ENCODE measurements around the gene POLR2M.

DNA sequence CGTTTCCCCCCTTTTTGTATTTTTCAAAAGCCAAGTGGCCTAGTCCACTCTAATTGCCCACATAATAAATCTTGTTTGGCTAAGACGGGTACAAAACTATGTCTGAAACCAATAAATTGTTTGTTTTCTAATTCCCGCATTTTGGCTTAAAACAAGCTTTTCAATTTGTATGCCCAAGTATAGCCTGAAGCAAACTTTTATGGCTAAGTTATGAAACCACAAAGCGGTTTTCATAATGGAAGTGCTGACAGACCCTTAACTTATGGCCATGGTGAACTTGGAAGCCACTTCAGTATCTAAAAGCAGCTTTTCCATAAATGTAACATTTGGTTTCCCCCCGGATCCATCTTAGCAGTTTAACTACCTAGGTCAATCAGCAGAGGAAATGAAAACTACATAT, 29.9 kb upstream of the POLR2M start:
- TF ChIP-seq POLR2A (IDR thresholded peaks at IDR 0.05) (no peak), EP300 (IDR thresholded peaks at IDR 0.05) (no peak)
- TF ChIP-seq, protein P1, sequence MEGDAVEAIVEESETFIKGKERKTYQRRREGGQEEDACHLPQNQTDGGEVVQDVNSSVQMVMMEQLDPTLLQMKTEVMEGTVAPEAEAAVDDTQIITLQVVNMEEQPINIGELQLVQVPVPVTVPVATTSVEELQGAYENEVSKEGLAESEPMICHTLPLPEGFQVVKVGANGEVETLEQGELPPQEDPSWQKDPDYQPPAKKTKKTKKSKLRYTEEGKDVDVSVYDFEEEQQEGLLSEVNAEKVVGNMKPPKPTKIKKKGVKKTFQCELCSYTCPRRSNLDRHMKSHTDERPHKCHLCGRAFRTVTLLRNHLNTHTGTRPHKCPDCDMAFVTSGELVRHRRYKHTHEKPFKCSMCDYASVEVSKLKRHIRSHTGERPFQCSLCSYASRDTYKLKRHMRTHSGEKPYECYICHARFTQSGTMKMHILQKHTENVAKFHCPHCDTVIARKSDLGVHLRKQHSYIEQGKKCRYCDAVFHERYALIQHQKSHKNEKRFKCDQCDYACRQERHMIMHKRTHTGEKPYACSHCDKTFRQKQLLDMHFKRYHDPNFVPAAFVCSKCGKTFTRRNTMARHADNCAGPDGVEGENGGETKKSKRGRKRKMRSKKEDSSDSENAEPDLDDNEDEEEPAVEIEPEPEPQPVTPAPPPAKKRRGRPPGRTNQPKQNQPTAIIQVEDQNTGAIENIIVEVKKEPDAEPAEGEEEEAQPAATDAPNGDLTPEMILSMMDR (IDR thresholded peaks at IDR 0.05): no peak
